Effector memory CD4-positive, alpha-beta T cell (primary cell): ENCODE results near the gene MAN2B1.
A peak's percentile ranks its signal among the peaks of the same experiment; 100 is the strongest.

Source experiments
- DNase-seq, 3 donors: peaks; one replicate each; pipeline ENCODE4 v3.0.0-alpha.2; 2020
- H3K27ac ChIP-seq: 2 replicates; pipeline ENCODE4 v1.7.0; 2013; ENCODE audit warnings: mild to moderate bottlenecking, low read length, moderate library complexity; ENCODE audit not compliant: insufficient read depth, poor library complexity, severe bottlenecking
- H3K27me3 ChIP-seq: replicated peaks from 2 replicates; pipeline ENCODE4 v1.7.0; 2013; ENCODE audit warnings: mild to moderate bottlenecking, low read length; ENCODE audit not compliant: insufficient read depth, control insufficient read depth, poor library complexity, severe bottlenecking
- H3K36me3 ChIP-seq: 2 replicates; pipeline ENCODE4 v1.7.0; 2013; ENCODE audit warnings: mild to moderate bottlenecking, low read length, moderate library complexity; ENCODE audit not compliant: control insufficient read depth, insufficient read depth
- H3K4me1 ChIP-seq: 2 replicates; pipeline ENCODE4 v1.7.0; 2013; ENCODE audit warnings: low read length, mild to moderate bottlenecking; ENCODE audit not compliant: control insufficient read depth, insufficient read depth, poor library complexity, severe bottlenecking
- H3K4me3 ChIP-seq: 2 replicates; pipeline ENCODE4 v1.7.0; 2013; ENCODE audit warnings: low read length, low read depth, mild to moderate bottlenecking; ENCODE audit not compliant: insufficient read depth, poor library complexity, severe bottlenecking
- H3K9me3 ChIP-seq: 2 replicates; pipeline ENCODE4 v1.7.0; 2013; ENCODE audit warnings: mild to moderate bottlenecking, low read length, moderate library complexity; ENCODE audit not compliant: control insufficient read depth

The MAN2B1 gene

DNA sequence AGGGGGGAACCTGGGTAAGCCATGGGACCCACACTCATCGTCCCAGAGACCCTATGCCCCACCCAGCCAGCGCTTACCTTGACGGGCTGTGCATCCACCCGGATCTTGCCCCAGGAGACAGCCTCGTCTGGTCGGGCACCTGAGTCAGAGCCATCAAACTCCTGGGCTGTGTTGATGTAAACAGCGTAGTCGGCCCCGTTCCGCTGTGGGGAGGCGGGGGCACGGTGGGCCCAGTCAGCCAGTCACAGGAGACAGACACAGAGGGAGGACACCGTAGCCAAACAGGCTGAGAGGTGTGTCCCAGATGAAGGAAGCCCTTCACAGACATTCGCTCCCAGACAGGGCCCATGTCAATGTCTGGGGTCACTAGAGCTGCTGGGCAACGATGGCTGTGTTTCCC is 9.4 kb upstream of the MAN2B1 start:
- no peaks in the 10 kb centered on the region for H3K9me3 ChIP-seq
- no peak overlapping the region for H3K4me3 ChIP-seq
- peaks cover 16% of the 10 kb centered on the region for H3K4me1 ChIP-seq
- H3K27me3 ChIP-seq = no peaks in the 10 kb centered on the region
- DNase-seq = no peak
- H3K27ac ChIP-seq = no peak overlapping the region
- H3K36me3 ChIP-seq = peaks cover 65% of the 10 kb centered on the region

DNA sequence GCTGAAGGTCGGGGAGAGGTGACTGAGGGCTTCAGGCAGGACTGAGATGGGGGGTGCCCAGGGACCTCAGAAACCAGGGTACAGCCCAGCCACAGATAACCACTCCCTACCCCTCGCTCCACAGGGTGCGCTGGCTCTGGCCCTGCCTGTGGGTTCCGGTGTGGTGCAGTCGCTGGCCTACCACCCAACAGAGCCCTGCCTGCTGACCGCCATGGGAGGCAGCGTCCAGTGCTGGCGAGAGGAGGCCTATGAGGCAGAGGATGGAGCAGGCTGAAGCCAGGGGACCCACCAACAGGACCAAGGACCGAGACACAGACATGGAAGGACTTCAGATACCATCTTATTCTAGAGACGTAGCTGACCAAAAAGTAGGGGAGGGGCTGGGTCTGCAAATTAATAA is 8.9 kb upstream of the MAN2B1 start:
- Histone ChIP-seq H3K27me3 (no peaks in the 10 kb centered on the region), H3K36me3 (peaks cover 65% of the 10 kb centered on the region)

DNA sequence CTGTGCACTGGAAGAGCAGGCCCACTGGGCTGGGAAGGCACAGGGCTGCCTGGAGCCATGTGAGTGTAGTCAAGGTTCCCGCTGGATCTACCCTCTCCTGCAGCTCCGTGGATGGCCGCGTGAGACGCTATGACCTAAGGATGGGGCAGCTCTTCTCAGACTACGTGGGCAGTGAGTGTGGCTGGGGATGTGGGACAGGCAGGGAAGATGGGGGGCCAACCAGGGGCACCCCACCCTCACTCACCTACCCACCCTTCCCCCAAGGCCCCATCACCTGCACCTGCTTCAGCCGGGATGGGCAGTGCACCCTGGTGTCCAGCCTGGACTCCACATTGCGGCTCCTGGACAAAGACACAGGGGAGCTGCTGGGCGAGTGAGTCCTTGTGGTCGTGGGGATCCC is 6.2 kb upstream of the MAN2B1 start:
- H3K9me3 ChIP-seq = no peaks in the 10 kb centered on the region
- H3K4me1 ChIP-seq = peaks cover 20% of the 10 kb centered on the region
- H3K36me3 ChIP-seq = peaks cover 47% of the 10 kb centered on the region

More for the DNA sequence above, 8.9 kb upstream of the MAN2B1 start:
- Histone ChIP-seq H3K4me1 (peaks cover 14% of the 10 kb centered on the region), H3K9me3 (no peaks in the 10 kb centered on the region), H3K27ac (no peak overlapping the region), H3K4me3 (no peak overlapping the region)
- DNase-seq = no peak

DNA sequence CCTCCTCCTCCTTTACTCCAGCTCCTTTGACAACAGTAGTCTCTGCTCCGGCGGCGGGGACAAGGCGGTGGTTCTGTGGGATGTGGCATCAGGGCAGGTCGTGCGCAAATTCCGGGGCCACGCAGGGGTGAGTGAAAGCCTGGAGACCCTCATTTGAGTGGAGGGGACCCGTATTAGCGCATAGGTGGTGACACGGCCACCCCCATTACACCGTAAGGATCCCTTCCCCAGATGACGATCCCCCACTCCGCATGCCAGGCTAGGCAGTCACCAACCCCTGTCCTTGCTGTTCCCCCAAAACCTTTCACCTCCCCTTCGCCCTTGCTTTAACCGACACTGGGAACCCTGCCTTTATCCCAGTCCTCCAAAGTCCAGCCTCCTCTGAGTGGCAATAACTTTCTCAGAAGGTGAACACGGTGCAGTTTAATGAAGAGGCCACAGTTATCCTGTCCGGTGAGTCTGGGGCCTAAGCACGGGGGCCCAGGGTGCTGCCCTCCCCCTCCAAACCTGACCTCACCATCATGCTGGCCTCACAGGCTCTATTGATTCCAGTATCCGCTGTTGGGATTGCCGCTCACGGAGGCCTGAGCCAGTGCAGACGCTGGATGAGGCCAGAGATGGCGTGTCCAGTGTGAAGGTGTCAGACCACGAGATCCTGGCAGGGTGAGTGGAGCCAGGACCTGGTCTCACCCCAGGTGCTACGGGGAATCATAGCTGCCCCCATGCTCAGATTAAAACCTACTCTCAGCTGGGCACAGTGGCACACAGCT is 3.8 kb upstream of the MAN2B1 start:
- Histone ChIP-seq H3K36me3 (peaks cover 23% of the 10 kb centered on the region), H3K9me3 (no peaks in the 10 kb centered on the region), H3K27ac (peak overlapping the region; percentile 95), H3K27me3 (no peaks in the 10 kb centered on the region), H3K4me3 (peak overlapping the region; percentile 78), H3K4me1 (peaks cover 21% of the 10 kb centered on the region)
- no peak for DNase-seq

More for the DNA sequence above, 6.2 kb upstream of the MAN2B1 start:
- H3K4me3 ChIP-seq = no peak overlapping the region
- H3K27ac ChIP-seq = no peak overlapping the region
- H3K27me3 ChIP-seq = no peaks in the 10 kb centered on the region
- no peak for DNase-seq

DNA sequence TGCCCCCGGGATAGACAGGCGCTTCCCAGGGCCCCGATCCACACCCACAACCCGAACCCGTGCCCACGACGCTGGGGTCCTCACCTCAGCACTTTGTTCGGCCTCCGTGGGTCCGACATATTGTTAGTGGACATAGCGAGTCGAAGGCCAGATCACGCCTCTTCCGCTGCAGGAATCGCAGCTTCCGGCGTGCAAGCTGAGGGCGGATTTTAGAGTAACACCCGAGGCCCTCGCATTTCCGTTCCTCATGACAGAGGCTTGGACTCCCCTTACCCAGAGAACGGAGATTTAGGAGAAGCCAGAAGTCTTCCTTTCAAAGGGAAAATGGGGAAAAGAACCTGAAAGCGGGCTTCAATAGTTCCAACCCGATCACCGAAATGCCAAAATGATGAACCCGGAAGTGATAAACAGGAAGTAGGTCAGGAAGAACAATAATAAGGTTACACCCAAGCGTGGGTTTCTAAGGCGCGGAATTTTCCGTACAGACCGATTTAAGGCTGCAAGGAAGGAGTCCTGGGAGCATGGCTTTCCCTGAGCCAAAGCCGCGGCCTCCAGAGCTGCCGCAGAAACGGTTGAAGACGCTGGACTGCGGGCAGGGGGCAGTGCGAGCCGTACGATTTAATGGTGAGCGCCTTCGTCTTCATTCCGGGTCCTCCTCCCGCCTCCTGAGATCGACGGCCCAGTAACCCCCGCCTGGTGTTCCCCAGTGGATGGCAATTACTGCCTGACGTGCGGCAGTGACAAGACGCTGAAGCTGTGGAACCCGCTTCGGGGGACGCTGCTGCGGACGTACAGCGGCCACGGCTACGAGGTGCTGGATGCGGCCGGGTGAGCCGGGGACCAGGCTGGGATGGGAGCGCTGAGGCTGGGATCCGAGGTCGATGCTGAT is 3.0 kb upstream of the MAN2B1 start:
- DNase-seq = peak; percentile 52 to 66 (median 62)
- Histone ChIP-seq H3K27ac (peak overlapping the region; percentile 95), H3K27me3 (no peaks in the 10 kb centered on the region), H3K4me1 (peaks cover 28% of the 10 kb centered on the region), H3K9me3 (no peaks in the 10 kb centered on the region), H3K4me3 (peak overlapping the region; percentile 78), H3K36me3 (peaks cover 19% of the 10 kb centered on the region)

DNA sequence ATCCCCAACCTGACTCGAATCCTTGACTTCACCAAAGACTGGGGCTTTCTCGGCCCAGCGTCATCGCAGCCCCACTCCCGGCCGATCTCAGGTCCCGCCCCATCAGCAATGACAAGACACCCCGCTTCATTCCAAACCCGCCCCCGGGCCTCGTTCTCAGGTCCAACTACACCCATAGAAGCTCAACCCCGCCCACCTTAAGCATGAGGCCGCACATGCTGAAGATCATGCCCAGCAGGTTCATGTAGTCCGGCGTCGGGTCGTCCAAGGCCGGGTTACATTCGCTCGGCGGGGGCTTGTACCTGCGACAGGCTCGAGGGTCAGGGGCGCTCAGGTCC is 2.4 kb upstream of the MAN2B1 start:
- peak; percentile 68 to 75 (median 70) for DNase-seq
- H3K4me1 ChIP-seq = peaks cover 32% of the 10 kb centered on the region
- H3K4me3 ChIP-seq = peak overlapping the region; percentile 78
- H3K27ac ChIP-seq = peak overlapping the region; percentile 95
- no peaks in the 10 kb centered on the region for H3K27me3 ChIP-seq
- H3K9me3 ChIP-seq = no peaks in the 10 kb centered on the region
- H3K36me3 ChIP-seq = peaks cover 19% of the 10 kb centered on the region

DNA sequence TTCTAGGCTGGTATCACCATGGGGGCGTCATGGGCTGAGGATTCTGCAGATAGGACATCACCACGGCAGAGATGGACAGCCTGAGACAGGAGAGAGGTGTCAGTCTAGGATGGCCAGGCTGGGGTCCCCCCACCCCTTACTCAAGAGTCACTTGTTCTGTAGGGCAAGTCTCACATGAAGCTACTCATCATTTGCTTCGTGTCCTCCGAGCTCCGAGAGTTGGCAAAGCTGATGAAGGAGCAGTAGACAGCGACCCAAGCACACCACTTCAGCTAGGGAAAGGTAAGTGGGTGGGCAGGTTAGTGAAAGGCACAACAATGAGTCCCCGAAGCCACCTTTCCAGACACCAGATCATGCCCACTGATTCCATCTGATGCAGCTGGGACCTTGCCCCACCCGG is 1.8 kb upstream of the MAN2B1 start:
- Histone ChIP-seq H3K27ac (peak overlapping the region; percentile 95), H3K36me3 (peaks cover 20% of the 10 kb centered on the region), H3K27me3 (no peaks in the 10 kb centered on the region), H3K4me1 (peaks cover 32% of the 10 kb centered on the region), H3K9me3 (no peaks in the 10 kb centered on the region), H3K4me3 (peak overlapping the region; percentile 78)
- no peak for DNase-seq

DNA sequence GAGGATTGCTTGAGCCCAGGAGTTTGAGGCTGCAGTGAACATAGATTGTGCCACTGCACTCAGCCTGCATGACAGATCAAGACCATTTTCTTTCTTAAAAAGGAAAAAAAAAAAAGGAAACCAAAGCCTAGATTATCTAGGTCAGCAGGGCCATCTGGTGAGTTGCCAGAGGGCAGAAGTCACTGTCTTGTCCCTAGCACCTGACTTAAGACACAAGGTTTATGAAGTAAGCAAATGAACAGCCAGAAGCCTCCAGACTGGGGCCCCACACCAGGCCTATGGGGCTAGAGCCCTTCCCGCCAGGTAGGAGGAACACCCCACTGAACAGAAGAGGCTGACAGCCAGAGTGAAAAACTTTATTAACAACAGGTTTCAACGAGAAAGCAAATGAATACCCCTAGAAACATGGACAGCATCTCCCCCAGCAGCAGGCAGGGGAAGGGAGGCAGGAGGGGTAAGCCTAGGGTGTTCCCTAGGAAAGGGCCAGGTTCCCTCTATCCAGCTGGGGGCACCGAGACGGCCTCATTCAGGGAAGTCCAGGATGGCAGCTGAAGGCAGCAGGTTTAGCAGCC is 1.3 kb upstream of the MAN2B1 start:
- H3K36me3 ChIP-seq = peaks cover 22% of the 10 kb centered on the region
- H3K4me1 ChIP-seq = peaks cover 32% of the 10 kb centered on the region
- no peak for DNase-seq
- no peaks in the 10 kb centered on the region for H3K27me3 ChIP-seq
- no peaks in the 10 kb centered on the region for H3K9me3 ChIP-seq
- H3K4me3 ChIP-seq = no peak overlapping the region
- H3K27ac ChIP-seq = peak overlapping the region; percentile 95

DNA sequence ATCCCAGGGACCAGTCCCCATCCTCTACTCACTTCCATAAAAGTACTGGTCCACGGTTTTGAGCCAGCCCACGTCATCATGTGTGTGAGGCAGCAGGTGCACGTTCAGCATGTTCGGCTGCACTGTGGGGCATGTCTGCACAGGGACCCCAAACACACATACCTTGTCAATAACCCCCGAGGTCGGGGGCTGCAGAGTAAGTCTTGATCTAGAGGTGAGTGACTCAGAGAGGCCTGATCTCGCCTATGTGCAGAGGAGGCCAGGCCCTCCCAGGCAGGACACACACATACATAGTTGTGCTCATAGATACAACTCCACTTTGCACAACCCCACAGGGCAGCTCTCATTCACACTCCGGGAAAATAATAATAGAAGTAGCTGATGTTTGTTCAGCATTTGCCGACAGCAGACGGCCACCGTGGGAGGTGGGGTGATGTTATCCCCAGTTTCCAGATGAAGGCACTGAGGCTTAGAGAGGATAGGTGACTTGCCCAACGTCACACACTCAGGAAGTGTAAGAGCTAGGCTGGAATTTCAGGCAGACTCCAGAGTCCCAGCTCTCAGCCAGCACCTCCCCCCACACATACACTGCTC is 774 bp downstream of the MAN2B1 start:
- peak overlapping the region; percentile 93 for H3K27ac ChIP-seq
- DNase-seq = no peak

More for the DNA sequence above, 774 bp downstream of the MAN2B1 start:
- no peaks in the 10 kb centered on the region for H3K27me3 ChIP-seq
- peaks cover 35% of the 10 kb centered on the region for H3K36me3 ChIP-seq
- no peaks in the 10 kb centered on the region for H3K9me3 ChIP-seq
- peak overlapping the region; percentile 66 for H3K4me3 ChIP-seq
- peaks cover 32% of the 10 kb centered on the region for H3K4me1 ChIP-seq
